Lower leg skin (tissue), 3 donors: Measurements from ENCODE around the gene TAF7L.

Experiments
- POLR2A ChIP-seq, 2 donors: fragments of 450-650 bp; IDR thresholded peaks; one replicate each; pipeline ENCODE4 v1.6.1; 2016 to 2017; ENCODE audit warnings: antibody characterized with exemption in 2 of 2, mild to moderate bottlenecking in 1 of 2, moderate library complexity in 1 of 2
- TF ChIP-seq, protein P1 (sequence below), 3 donors: fragments of 450-650 bp; IDR thresholded peaks; one replicate each; pipeline ENCODE4 v1.5.1; 2016; ENCODE audit warnings: antibody characterized with exemption in 3 of 3, mild to moderate bottlenecking in 3 of 3, moderate library complexity in 2 of 3

DNA sequence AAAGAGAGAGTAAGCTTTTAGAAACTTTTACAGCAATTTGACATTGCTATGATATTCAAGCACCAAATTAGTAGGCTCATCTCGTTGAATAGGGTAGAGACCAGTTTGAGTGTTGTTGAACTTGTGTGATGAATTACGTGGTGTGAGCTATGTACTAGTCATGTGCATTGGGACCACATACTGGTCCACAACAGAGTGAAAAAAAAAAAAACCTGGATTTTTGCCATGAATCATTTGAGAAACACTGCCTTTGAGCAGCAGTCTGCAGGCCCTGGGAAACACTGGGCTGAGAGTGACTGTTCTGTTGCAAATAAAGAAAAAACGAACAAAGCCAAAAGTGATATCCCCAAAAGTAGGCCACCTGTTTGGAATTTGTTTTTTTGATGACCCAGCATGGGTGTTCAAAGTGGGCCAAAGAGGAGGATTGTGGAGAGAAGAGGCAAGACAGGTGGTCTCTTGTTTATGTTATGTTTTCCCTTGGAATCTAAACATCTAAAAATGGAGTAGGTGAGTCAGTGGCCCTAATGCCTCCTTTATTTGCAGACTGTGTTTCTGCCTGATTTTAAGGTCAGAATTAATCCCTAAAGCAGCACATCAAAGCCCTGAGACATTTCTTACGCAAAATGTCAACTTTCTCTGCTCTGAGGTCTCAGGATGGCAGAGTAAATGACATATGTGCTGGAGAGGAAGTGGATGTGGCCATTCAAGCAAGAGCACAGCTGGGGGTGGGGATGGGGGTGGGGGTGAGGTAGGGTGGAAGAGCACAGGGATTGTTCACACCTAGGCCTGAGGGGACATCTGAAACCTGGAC, 33.5 kb downstream of the TAF7L start:
- TF ChIP-seq POLR2A (IDR thresholded peaks at IDR 0.05): no peak
- TF ChIP-seq, protein P1, sequence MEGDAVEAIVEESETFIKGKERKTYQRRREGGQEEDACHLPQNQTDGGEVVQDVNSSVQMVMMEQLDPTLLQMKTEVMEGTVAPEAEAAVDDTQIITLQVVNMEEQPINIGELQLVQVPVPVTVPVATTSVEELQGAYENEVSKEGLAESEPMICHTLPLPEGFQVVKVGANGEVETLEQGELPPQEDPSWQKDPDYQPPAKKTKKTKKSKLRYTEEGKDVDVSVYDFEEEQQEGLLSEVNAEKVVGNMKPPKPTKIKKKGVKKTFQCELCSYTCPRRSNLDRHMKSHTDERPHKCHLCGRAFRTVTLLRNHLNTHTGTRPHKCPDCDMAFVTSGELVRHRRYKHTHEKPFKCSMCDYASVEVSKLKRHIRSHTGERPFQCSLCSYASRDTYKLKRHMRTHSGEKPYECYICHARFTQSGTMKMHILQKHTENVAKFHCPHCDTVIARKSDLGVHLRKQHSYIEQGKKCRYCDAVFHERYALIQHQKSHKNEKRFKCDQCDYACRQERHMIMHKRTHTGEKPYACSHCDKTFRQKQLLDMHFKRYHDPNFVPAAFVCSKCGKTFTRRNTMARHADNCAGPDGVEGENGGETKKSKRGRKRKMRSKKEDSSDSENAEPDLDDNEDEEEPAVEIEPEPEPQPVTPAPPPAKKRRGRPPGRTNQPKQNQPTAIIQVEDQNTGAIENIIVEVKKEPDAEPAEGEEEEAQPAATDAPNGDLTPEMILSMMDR (IDR thresholded peaks at IDR 0.05): no peak
